ENCODE results near the gene LAMA2. TPM values are rescaled to one million over a fixed set of nuclear protein-coding genes. Genes with fewer than 3 reads are reported as not detected.

Gene LAMA2
- total RNA-seq, 1 donor from 2014 or later: 0.65 TPM

DNA sequence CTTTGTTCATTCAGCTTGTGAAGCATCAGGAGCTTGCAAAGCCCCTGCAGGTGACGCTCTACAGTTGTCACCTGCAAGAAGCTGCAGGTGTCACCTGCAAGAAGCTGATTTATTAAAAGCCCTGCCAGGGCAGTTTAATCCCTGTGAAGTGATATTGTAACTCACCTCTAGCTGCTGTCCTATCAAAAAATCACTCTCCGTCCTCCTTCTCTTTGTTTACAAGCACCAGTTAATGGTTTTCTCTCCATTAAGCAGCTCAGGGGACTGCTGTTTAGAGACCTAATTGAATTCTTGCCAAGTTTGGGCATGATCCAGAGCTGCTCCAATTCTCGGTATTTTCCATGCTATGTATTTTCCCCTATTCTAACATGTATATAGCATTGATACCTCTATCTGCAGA, 481.1 kb downstream of the LAMA2 start:
- Mint-ChIP-seq H3K4me3 (no peak overlapping the region), H3K4me1 (ENCODE audit: low read depth) (no peaks in the 10 kb centered on the region), H3K27me3 (ENCODE audit: insufficient read depth) (peaks cover 2% of the 10 kb centered on the region), H3K36me3 (ENCODE audit: low read depth) (no peaks in the 10 kb centered on the region), H3K27ac (no peak overlapping the region), H3K9me3 (no peaks in the 10 kb centered on the region)
- no peak for DNase-seq (ENCODE audit: low spot score)
- intact Hi-C loops (cut with micrococcal nuclease): no loop called here

DNA sequence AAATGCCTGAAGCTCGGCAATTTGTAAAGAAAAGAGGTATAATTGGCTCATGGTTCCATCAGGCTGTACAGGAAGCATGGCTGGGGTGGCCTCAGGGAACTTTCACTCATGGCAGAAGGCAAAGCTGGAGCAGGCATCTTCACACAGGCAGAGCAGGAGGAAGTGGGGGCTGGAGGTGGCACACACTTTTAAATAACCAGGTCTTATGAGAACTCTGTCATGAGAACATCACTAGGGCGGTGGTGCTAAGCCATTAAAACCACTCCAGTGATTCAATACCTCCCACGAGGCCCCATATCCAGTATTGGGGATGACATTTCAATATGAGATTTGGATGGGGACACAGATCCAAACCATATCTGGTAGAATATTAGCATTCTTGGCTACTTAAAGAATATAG, 481.8 kb downstream of the LAMA2 start:
- no peak for DNase-seq (ENCODE audit: low spot score)
- no peaks in the 10 kb centered on the region for H3K4me1 Mint-ChIP-seq (ENCODE audit: low read depth)
- H3K36me3 Mint-ChIP-seq (ENCODE audit: low read depth): no peaks in the 10 kb centered on the region
- intact Hi-C loops (cut with micrococcal nuclease): no loop called here
- no peak overlapping the region for H3K4me3 Mint-ChIP-seq
- H3K27me3 Mint-ChIP-seq (ENCODE audit: insufficient read depth): peaks cover 2% of the 10 kb centered on the region
- no peak overlapping the region for H3K27ac Mint-ChIP-seq
- no peaks in the 10 kb centered on the region for H3K9me3 Mint-ChIP-seq

DNA sequence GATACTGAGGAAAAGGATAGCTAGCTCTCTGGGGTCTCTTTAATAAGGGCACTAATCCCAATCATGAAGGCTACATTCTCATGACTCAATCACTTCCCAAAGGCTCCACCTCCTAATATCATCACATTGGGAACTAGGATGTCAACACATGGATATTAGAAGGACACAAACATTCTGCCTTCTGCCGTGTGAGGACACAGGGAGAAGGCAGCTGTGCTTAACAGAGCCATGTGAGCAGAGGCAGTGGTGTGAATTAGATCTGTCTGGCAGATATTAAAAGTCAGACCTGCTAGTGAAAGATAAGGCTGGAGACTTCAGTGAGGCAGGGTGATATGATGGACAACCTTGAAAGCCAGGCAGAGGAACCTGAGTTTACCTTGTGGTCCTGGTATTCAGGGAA, 485.1 kb downstream of the LAMA2 start:
- no peaks in the 10 kb centered on the region for H3K36me3 Mint-ChIP-seq (ENCODE audit: low read depth)
- H3K4me3 Mint-ChIP-seq: no peak overlapping the region
- DNase-seq (ENCODE audit: low spot score): no peak
- intact Hi-C loops (cut with micrococcal nuclease): no loop called here
- no peak overlapping the region for H3K27ac Mint-ChIP-seq
- no peaks in the 10 kb centered on the region for H3K9me3 Mint-ChIP-seq
- peaks cover 7% of the 10 kb centered on the region for H3K4me1 Mint-ChIP-seq (ENCODE audit: low read depth)
- H3K27me3 Mint-ChIP-seq (ENCODE audit: insufficient read depth): no peaks in the 10 kb centered on the region

DNA sequence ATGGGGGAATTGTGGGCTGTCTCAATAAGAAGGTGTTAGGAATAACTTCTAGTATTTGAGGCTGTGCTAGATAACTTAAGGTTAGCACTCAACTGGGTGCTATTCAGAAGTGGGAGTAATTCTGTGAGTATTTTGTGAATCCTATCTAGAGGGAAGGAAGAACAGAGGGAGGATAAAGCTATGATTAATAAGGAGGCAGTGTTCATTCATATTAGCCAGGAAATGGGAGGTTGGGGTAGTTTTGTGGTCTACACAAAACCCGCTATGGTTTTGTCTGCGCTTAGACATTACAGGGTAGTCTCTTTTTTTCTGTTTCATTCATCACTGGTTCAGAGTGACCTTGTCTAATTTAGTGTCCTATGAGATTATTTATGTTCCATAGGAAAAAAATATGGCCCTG, 486.0 kb downstream of the LAMA2 start:
- intact Hi-C loops (cut with micrococcal nuclease): no loop called here
- DNase-seq (ENCODE audit: low spot score): no peak
- peaks cover 7% of the 10 kb centered on the region for H3K4me1 Mint-ChIP-seq (ENCODE audit: low read depth)
- H3K27ac Mint-ChIP-seq: no peak overlapping the region
- H3K36me3 Mint-ChIP-seq (ENCODE audit: low read depth): no peaks in the 10 kb centered on the region
- H3K9me3 Mint-ChIP-seq: no peaks in the 10 kb centered on the region
- no peak overlapping the region for H3K4me3 Mint-ChIP-seq
- H3K27me3 Mint-ChIP-seq (ENCODE audit: insufficient read depth): no peaks in the 10 kb centered on the region

DNA sequence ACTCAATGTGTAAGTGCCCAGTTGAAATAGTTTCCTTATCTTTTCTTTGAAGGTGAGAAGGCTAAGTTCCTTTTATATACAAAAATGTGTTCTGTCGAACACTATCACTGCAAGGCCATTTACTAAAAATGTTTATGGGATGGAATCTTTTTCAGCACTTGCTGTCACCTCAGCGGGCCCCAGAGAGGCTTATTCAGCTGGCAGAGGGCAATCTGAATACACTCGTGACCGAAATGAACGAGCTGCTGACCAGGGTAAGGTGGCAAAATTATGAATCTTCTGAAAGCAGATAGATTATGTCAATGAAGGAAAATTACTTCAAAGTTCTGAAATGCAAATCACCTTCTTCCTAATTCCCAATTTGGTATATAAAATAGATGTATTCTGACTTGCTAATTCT, 486.8 kb downstream of the LAMA2 start:
- Mint-ChIP-seq H3K27me3 (ENCODE audit: insufficient read depth) (no peaks in the 10 kb centered on the region), H3K4me1 (ENCODE audit: low read depth) (peaks cover 7% of the 10 kb centered on the region), H3K36me3 (ENCODE audit: low read depth) (no peaks in the 10 kb centered on the region), H3K4me3 (no peak overlapping the region), H3K9me3 (no peaks in the 10 kb centered on the region), H3K27ac (no peak overlapping the region)
- intact Hi-C loops (cut with micrococcal nuclease): loop anchor here (1.0 to 5.0 kb wide), 6 partner anchors 87 to 644 kb away; no protein-coding TSS in a partner anchor
- DNase-seq (ENCODE audit: low spot score): no peak

DNA sequence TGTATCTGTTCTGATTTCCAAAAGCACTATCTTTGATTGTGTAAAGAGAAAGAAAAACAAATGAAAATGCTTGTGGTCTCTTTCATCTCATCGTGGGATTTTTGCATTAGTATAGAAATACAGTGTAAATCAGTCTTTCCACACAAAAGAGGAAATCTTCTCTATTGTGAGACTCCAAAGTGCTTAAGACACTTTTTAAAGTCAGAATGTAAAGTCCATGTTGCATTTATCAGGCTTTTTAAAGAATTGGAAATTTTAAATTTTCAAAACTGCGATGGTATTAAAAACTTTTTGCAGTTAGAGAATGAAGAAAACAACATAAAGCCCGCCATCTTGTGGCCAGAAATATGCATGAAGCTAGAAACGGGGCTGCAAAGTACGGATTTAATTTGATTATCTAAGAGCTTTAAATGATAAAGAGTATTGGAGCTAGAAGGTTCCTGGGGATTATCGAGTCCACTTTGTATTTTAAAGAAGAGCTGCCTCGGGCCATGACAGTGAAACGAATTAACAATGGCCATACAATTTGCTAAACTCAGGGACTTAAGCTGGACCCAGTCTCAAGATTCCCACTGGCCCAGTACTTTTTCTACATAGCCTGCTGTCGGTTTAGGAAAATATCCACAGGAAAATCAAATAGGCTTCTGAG, 487.5 kb downstream of the LAMA2 start:
- Mint-ChIP-seq H3K9me3 (no peaks in the 10 kb centered on the region), H3K36me3 (ENCODE audit: low read depth) (no peaks in the 10 kb centered on the region), H3K27me3 (ENCODE audit: insufficient read depth) (no peaks in the 10 kb centered on the region), H3K27ac (no peak overlapping the region), H3K4me3 (no peak overlapping the region), H3K4me1 (ENCODE audit: low read depth) (peaks cover 7% of the 10 kb centered on the region)
- no peak for DNase-seq (ENCODE audit: low spot score)
- intact Hi-C loops (cut with micrococcal nuclease): loop anchor here (1.0 to 5.0 kb wide), 6 partner anchors 88 to 645 kb away; no protein-coding TSS in a partner anchor

DNA sequence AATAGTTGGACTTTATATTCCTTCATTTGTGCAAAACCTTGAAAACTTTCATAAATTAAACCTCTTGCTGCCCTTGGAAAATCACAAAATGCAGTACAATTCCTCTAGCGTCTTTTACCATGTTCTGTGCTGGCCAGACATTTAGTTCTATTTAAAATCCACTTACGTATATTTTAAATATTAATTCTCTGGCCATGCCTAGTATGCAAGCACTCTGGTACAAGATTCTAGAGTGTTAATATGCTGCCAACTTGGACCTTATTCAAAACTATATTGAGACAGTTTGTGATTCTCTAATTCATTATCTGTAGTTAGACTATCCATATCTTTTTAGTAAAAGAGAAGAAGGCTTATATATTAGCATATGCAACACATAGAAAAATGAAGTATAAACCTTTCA, 498.9 kb downstream of the LAMA2 start:
- Mint-ChIP-seq H3K36me3 (ENCODE audit: low read depth) (no peaks in the 10 kb centered on the region), H3K9me3 (peaks cover 4% of the 10 kb centered on the region), H3K27me3 (ENCODE audit: insufficient read depth) (peaks cover 15% of the 10 kb centered on the region), H3K4me3 (no peak overlapping the region), H3K27ac (no peak overlapping the region), H3K4me1 (ENCODE audit: low read depth) (no peaks in the 10 kb centered on the region)
- DNase-seq (ENCODE audit: low spot score): no peak
- intact Hi-C loops (cut with micrococcal nuclease): no loop called here

DNA sequence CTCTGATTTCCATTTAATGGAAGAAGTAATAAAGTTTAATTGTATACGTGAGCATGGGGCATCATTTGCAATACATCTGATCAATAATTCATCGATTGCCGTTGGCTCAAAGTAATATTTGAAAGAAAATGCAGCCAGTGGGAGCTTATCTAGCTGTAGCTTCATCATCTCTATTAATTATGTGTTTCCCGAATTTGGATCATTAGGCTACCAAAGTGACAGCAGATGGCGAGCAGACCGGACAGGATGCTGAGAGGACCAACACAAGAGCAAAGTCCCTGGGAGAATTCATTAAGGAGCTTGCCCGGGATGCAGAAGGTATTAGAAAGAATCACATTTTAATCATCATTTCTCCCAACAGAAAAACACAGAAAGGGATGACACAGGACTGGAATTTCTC, 500.0 kb downstream of the LAMA2 start:
- Mint-ChIP-seq H3K9me3 (peaks cover 3% of the 10 kb centered on the region), H3K4me3 (no peak overlapping the region), H3K27me3 (ENCODE audit: insufficient read depth) (peaks cover 15% of the 10 kb centered on the region), H3K27ac (no peak overlapping the region), H3K4me1 (ENCODE audit: low read depth) (no peaks in the 10 kb centered on the region), H3K36me3 (ENCODE audit: low read depth) (no peaks in the 10 kb centered on the region)
- DNase-seq (ENCODE audit: low spot score): no peak
- intact Hi-C loops (cut with micrococcal nuclease): no loop called here

DNA sequence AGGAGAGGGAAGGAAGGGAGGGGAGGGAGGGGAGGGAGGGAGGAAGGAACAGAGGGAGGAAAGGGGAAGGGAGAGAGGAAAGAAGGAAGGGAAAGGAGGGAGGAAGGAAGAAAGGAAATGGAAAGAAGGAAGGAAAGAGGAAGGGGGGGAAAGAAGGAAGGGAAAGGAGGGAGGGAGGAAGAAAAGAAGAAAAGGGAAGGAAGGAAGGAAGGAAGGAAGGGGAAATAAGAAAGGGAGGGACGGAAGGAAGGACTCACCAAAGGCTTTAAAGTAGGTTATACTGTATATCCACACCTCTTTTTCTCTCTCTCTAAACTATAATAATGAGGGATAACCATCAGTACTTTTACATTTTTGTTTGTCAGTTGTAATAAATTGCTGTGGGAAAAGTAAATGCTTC, 502.2 kb downstream of the LAMA2 start:
- Mint-ChIP-seq H3K27ac (no peak overlapping the region), H3K36me3 (ENCODE audit: low read depth) (no peaks in the 10 kb centered on the region), H3K27me3 (ENCODE audit: insufficient read depth) (peaks cover 19% of the 10 kb centered on the region), H3K4me1 (ENCODE audit: low read depth) (no peaks in the 10 kb centered on the region), H3K9me3 (no peaks in the 10 kb centered on the region), H3K4me3 (no peak overlapping the region)
- intact Hi-C loops (cut with micrococcal nuclease): no loop called here
- no peak for DNase-seq (ENCODE audit: low spot score)

DNA sequence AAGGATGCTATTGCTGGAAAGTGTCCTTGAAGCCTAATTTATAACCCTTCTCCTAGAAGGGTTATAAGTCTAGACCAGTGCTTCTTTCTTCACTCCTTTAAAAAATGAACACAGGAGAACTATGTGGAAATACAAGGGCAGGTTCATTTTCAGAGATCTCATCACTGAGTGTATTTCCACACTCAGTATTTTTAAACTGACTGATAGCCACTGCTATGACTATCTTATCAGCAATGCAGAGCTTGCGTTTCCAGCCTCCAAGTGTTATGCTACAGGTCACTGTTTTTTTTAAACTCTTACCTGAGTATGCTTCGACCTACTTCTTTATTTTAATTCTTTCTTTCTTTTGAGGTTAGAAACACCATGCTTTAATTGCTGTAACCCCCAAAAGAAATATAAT, 508.0 kb downstream of the LAMA2 start:
- Mint-ChIP-seq H3K27ac (no peak overlapping the region), H3K27me3 (ENCODE audit: insufficient read depth) (peaks cover 5% of the 10 kb centered on the region), H3K4me3 (no peak overlapping the region), H3K4me1 (ENCODE audit: low read depth) (no peaks in the 10 kb centered on the region), H3K9me3 (no peaks in the 10 kb centered on the region), H3K36me3 (ENCODE audit: low read depth) (no peaks in the 10 kb centered on the region)
- DNase-seq (ENCODE audit: low spot score): no peak
- intact Hi-C loops (cut with micrococcal nuclease): no loop called here

DNA sequence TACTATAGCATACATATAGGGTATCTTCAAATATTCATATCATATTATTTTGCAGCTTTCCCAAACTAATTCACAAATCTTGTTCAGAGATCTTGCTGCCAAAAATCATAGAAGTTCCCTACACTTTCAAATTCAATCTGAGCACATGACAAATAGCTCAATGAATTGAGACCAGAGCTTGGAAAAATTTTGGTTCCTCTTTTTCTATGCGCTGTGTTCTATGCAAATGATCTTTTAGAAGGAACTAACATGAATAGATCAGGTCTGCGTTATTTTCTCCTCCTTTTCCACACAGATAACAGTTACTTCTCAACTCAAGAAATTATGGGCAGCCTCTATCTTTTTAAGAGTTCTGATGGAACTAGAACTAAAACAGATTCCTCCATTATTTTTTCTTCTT, 510.7 kb downstream of the LAMA2 start:
- no peak for DNase-seq (ENCODE audit: low spot score)
- Mint-ChIP-seq H3K36me3 (ENCODE audit: low read depth) (no peaks in the 10 kb centered on the region), H3K4me1 (ENCODE audit: low read depth) (no peaks in the 10 kb centered on the region), H3K9me3 (no peaks in the 10 kb centered on the region), H3K4me3 (no peak overlapping the region), H3K27ac (no peak overlapping the region), H3K27me3 (ENCODE audit: insufficient read depth) (peaks cover 2% of the 10 kb centered on the region)
- intact Hi-C loops (cut with micrococcal nuclease): no loop called here

DNA sequence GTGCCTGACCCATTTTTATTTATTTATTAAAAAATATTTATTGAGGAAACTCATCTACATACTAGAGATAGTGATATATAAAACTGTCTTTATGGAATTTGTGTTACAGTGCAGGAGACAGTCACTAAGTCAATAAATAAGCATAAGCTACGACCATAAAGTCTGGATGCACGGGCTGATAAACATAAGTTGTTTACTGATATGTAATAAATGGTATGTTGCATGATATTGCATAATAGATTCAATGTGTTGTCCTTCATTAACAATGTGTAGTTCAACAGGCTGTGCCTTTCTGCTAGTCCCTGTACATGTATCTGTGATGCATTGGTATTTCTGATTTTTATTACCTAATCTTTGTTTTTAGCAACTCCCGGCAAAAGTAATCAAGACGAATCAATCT, 515.8 kb downstream of the LAMA2 start:
- no peak for DNase-seq (ENCODE audit: low spot score)
- peaks cover 2% of the 10 kb centered on the region for H3K27me3 Mint-ChIP-seq (ENCODE audit: insufficient read depth)
- no peak overlapping the region for H3K27ac Mint-ChIP-seq
- no peaks in the 10 kb centered on the region for H3K9me3 Mint-ChIP-seq
- H3K4me3 Mint-ChIP-seq: no peak overlapping the region
- intact Hi-C loops (cut with micrococcal nuclease): no loop called here
- H3K4me1 Mint-ChIP-seq (ENCODE audit: low read depth): no peaks in the 10 kb centered on the region
- no peaks in the 10 kb centered on the region for H3K36me3 Mint-ChIP-seq (ENCODE audit: low read depth)

DNA sequence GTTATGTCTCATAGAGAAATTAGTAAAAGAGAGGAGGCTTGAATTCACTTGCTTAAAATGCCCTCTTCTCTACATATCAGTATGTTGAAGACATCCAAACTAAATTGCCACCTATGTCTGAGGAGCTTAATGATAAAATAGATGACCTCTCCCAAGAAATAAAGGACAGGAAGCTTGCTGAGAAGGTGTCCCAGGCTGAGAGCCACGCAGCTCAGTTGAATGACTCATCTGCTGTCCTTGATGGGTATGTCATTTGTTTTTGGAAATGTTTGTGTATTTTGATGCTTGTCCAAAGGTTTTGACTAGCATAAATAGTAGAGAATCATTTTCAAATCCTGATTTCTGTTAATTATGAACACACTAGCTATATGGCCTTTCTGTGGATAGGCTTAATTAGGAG, 519.3 kb downstream of the LAMA2 start:
- Mint-ChIP-seq H3K4me1 (ENCODE audit: low read depth) (no peaks in the 10 kb centered on the region), H3K36me3 (ENCODE audit: low read depth) (no peaks in the 10 kb centered on the region), H3K9me3 (no peaks in the 10 kb centered on the region), H3K4me3 (no peak overlapping the region), H3K27ac (no peak overlapping the region), H3K27me3 (ENCODE audit: insufficient read depth) (peaks cover 2% of the 10 kb centered on the region)
- DNase-seq (ENCODE audit: low spot score): no peak
- intact Hi-C loops (cut with micrococcal nuclease): no loop called here

DNA sequence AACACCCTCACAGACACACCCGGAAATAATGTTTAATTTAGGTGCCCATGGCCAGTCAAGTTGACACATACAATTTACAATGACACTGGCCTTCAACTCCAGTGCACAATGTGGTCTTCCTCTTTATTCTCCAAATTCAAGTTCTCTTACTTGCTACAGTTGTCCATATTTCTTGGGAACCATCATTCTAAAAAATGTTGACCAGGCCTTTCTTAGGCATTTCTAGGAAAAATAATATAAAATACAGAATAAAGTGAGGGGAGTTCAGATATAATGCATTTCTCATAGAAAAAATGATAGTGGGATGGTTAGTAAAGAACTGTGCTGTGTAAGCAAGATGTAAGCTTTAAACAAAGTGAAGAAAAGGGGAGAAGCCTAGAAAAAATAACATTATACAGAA, 528.2 kb downstream of the LAMA2 start:
- DNase-seq (ENCODE audit: low spot score): no peak
- H3K4me3 Mint-ChIP-seq: no peak overlapping the region
- intact Hi-C loops (cut with micrococcal nuclease): no loop called here
- no peaks in the 10 kb centered on the region for H3K36me3 Mint-ChIP-seq (ENCODE audit: low read depth)
- H3K27ac Mint-ChIP-seq: no peak overlapping the region
- H3K9me3 Mint-ChIP-seq: no peaks in the 10 kb centered on the region
- no peaks in the 10 kb centered on the region for H3K4me1 Mint-ChIP-seq (ENCODE audit: low read depth)
- H3K27me3 Mint-ChIP-seq (ENCODE audit: insufficient read depth): peaks cover 2% of the 10 kb centered on the region
